ENCODE data around the gene TSR3. TPM values are rescaled to one million over a fixed set of nuclear protein-coding genes. Genes with fewer than 3 reads are reported as not detected.

Gene TSR3
- total RNA-seq, 3 donors from 2014 or later (not counting 1 experiment from before 2014, with no cell fraction given) = 29.4 to 34.7 (median 29.7) TPM

GRCh38 chr16:1325673-1326371 lies 25.9 kb downstream of the TSR3 start:
- WGBS (ENCODE audit: insufficient coverage) = 87% methylated on average over 20 of the region's 20 CpGs
- Histone ChIP-seq H3K4me3 (ENCODE audit: low read length) (no peak overlapping the region), H3K36me3 (ENCODE audit: control insufficient read depth, insufficient read depth, low read length) (peaks cover 36% of the 10 kb centered on the region), H3K27ac (ENCODE audit: low read length) (peak overlapping the region; percentile 45), H3K4me1 (ENCODE audit: control insufficient read depth, insufficient read depth, low read length) (peaks cover 6% of the 10 kb centered on the region), H3K27me3 (ENCODE audit: control insufficient read depth, insufficient read depth, low read length) (no peaks in the 10 kb centered on the region), H3K9me3 (ENCODE audit: control insufficient read depth, insufficient read depth, low read length) (peaks cover 3% of the 10 kb centered on the region)
- Mint-ChIP-seq H3K27me3 (ENCODE audit: low read depth in 2 of 2) (no peaks in the 10 kb centered on the region), H3K9me3 (no peaks in the 10 kb centered on the region), H3K36me3 (no peaks in the 10 kb centered on the region), H3K27ac (no peak overlapping the region), H3K4me1 (no peaks in the 10 kb centered on the region), H3K4me3 (no peak overlapping the region)
- ATAC-seq (peak in 2 of 3 donors; percentile 7 to 17), DNase-seq (no peak)
- intact Hi-C loops (cut with micrococcal nuclease) = no loop called here
- TF ChIP-seq CTCF (IDR thresholded peaks at IDR 0.05) = no peak

GRCh38 chr16:1325261-1325660 lies 26.4 kb downstream of the TSR3 start:
- Histone ChIP-seq H3K4me1 (ENCODE audit: control insufficient read depth, insufficient read depth, low read length) (peaks cover 2% of the 10 kb centered on the region), H3K27me3 (ENCODE audit: control insufficient read depth, insufficient read depth, low read length) (no peaks in the 10 kb centered on the region), H3K4me3 (ENCODE audit: low read length) (no peak overlapping the region), H3K36me3 (ENCODE audit: control insufficient read depth, insufficient read depth, low read length) (peaks cover 41% of the 10 kb centered on the region), H3K27ac (ENCODE audit: low read length) (no peak overlapping the region), H3K9me3 (ENCODE audit: control insufficient read depth, insufficient read depth, low read length) (no peaks in the 10 kb centered on the region)
- H3K36me3 Mint-ChIP-seq = no peaks in the 10 kb centered on the region
- no peaks in the 10 kb centered on the region for H3K27me3 Mint-ChIP-seq (ENCODE audit: low read depth in 2 of 2)
- no peak for TF ChIP-seq CTCF (IDR thresholded peaks at IDR 0.05)
- 95% methylated on average over 15 of the region's 15 CpGs for WGBS (ENCODE audit: insufficient coverage)
- no peaks in the 10 kb centered on the region for H3K4me1 Mint-ChIP-seq
- intact Hi-C loops (cut with micrococcal nuclease) = no loop called here
- H3K27ac Mint-ChIP-seq = no peak overlapping the region
- ATAC-seq (no peak), DNase-seq (no peak)
- no peaks in the 10 kb centered on the region for H3K9me3 Mint-ChIP-seq
- H3K4me3 Mint-ChIP-seq = no peak overlapping the region

- H3K9me3 Mint-ChIP-seq = no peaks in the 10 kb centered on the region
Measured at GRCh38 chr16:1324286-1324826, 27.3 kb downstream of the TSR3 start.

More at GRCh38 chr16:1324286-1324826, 27.3 kb downstream of the TSR3 start:
- no peaks in the 10 kb centered on the region for H3K27me3 ChIP-seq (ENCODE audit: control insufficient read depth, insufficient read depth, low read length)
- H3K4me1 ChIP-seq (ENCODE audit: control insufficient read depth, insufficient read depth, low read length) = peaks cover 2% of the 10 kb centered on the region
- H3K4me3 Mint-ChIP-seq = peak overlapping the region; percentile 28
- ATAC-seq = no peak
- DNase-seq = no peak
- TF ChIP-seq CTCF (IDR thresholded peaks at IDR 0.05) = no peak
- 92% methylated on average over 22 of the region's 22 CpGs for WGBS (ENCODE audit: insufficient coverage)
- intact Hi-C loops (cut with micrococcal nuclease) = no loop called here
- no peak overlapping the region for H3K27ac ChIP-seq (ENCODE audit: low read length)
- peak overlapping the region in 1 of 2 donors; percentile 27 for H3K27ac Mint-ChIP-seq
- H3K4me3 ChIP-seq (ENCODE audit: low read length) = no peak overlapping the region
- peaks cover 50% of the 10 kb centered on the region for H3K36me3 ChIP-seq (ENCODE audit: control insufficient read depth, insufficient read depth, low read length)
- H3K9me3 ChIP-seq (ENCODE audit: control insufficient read depth, insufficient read depth, low read length) = no peaks in the 10 kb centered on the region
- no peaks in the 10 kb centered on the region for H3K4me1 Mint-ChIP-seq
- no peaks in the 10 kb centered on the region for H3K27me3 Mint-ChIP-seq (ENCODE audit: low read depth in 2 of 2)
- H3K36me3 Mint-ChIP-seq = no peaks in the 10 kb centered on the region
